Non-pigmented ciliary epithelial cell (primary cell): ENCODE data around the gene HERC4.

ENCODE experiments used
- DNase-seq: peaks from one replicate; pipeline ENCODE4 v3.0.0-alpha.2; 2010; ENCODE audit warnings: low read depth

The HERC4 gene

GRCh38 chr10:68074775-68075549, at the start of gene HERC4:
HERC4 (minus strand) TSS chr10:68075283; CDS start chr10:68073108, 2,175 bp downstream.
- peak; percentile 62 for DNase-seq

- DNase-seq: no peak
These were observed 49.6 kb upstream of the HERC4 start for GRCh38 chr10:68124718-68125117.

- no peak for DNase-seq
These were observed 46.8 kb upstream of the HERC4 start for GRCh38 chr10:68121852-68122251.

GRCh38 chr10:68121020-68121743, 46.1 kb upstream of the HERC4 start:
- no peak for DNase-seq

GRCh38 chr10:68118657-68119056, 43.6 kb upstream of the HERC4 start:
- DNase-seq: no peak

- no peak for DNase-seq
These were observed 37.8 kb upstream of the HERC4 start for GRCh38 chr10:68112837-68113236.

GRCh38 chr10:68111584-68111983, 36.5 kb upstream of the HERC4 start:
- DNase-seq: no peak

GRCh38 chr10:68110027-68110426, 34.9 kb upstream of the HERC4 start:
- no peak for DNase-seq

- DNase-seq: no peak
These were observed 34.2 kb upstream of the HERC4 start, which contains the start of gene MYPN for GRCh38 chr10:68109331-68109730. MYPN (plus strand) TSS chr10:68109488; CDS start chr10:68121439, 11,951 bp downstream.

GRCh38 chr10:68108653-68109052, 33.6 kb upstream of the HERC4 start:
- no peak for DNase-seq

- no peak for DNase-seq
These were observed 33.0 kb upstream of the HERC4 start for GRCh38 chr10:68108051-68108450.

GRCh38 chr10:68107651-68108050, 32.6 kb upstream of the HERC4 start:
- DNase-seq: no peak

- DNase-seq: peak; percentile 83
These were observed 31.6 kb upstream of the HERC4 start for GRCh38 chr10:68106656-68107055.

GRCh38 chr10:68105820-68106219, 30.7 kb upstream of the HERC4 start:
- DNase-seq: no peak

GRCh38 chr10:68103901-68104300, 28.8 kb upstream of the HERC4 start:
- no peak for DNase-seq

GRCh38 chr10:68103261-68103878, 28.3 kb upstream of the HERC4 start:
- DNase-seq: no peak

- DNase-seq: no peak
These were observed 26.0 kb upstream of the HERC4 start for GRCh38 chr10:68101066-68101465.

GRCh38 chr10:68099736-68100135, 24.7 kb upstream of the HERC4 start:
- peak; percentile 73 for DNase-seq

- DNase-seq: peak; percentile 82
These were observed 21.9 kb upstream of the HERC4 start for GRCh38 chr10:68096913-68097516.

GRCh38 chr10:68095153-68095552, 20.1 kb upstream of the HERC4 start:
- DNase-seq: no peak

- no peak for DNase-seq
These were observed 17.4 kb upstream of the HERC4 start for GRCh38 chr10:68092512-68092911.

GRCh38 chr10:68090586-68090985, 15.5 kb upstream of the HERC4 start:
- DNase-seq: no peak
